Lower leg skin (tissue), 3 donors: Measurements from ENCODE around the gene SLC37A1.

Experiments
- CTCF ChIP-seq, 3 donors: fragments of 450-650 bp; IDR thresholded peaks; one replicate each; pipeline ENCODE4 v1.5.1; 2016; ENCODE audit warnings: antibody characterized with exemption in 3 of 3, mild to moderate bottlenecking in 3 of 3, moderate library complexity in 2 of 3
- POLR2A ChIP-seq, 2 donors: fragments of 450-650 bp; IDR thresholded peaks; one replicate each; pipeline ENCODE4 v1.6.1; 2016 to 2017; ENCODE audit warnings: antibody characterized with exemption in 2 of 2, mild to moderate bottlenecking in 1 of 2, moderate library complexity in 1 of 2

GRCh38 chr21:42569732-42570301 is 56.2 kb downstream of the SLC37A1 start:
- TF ChIP-seq CTCF (IDR thresholded peaks at IDR 0.05) (no peak), POLR2A (IDR thresholded peaks at IDR 0.05) (no peak)
